Activated T-cell treated with anti-CD3 and anti-CD28 coated beads for 24 hours (primary cell): ENCODE results near the gene LAMB2.

Experiments
- DNase-seq: peaks from one replicate; pipeline ENCODE4 v3.0.0-alpha.2; 2020; ENCODE audit warnings: low read depth

LAMB2 gene

GRCh38 chr3:49121132-49121736, 11.6 kb downstream of the LAMB2 start:
- DNase-seq: no peak

DNA sequence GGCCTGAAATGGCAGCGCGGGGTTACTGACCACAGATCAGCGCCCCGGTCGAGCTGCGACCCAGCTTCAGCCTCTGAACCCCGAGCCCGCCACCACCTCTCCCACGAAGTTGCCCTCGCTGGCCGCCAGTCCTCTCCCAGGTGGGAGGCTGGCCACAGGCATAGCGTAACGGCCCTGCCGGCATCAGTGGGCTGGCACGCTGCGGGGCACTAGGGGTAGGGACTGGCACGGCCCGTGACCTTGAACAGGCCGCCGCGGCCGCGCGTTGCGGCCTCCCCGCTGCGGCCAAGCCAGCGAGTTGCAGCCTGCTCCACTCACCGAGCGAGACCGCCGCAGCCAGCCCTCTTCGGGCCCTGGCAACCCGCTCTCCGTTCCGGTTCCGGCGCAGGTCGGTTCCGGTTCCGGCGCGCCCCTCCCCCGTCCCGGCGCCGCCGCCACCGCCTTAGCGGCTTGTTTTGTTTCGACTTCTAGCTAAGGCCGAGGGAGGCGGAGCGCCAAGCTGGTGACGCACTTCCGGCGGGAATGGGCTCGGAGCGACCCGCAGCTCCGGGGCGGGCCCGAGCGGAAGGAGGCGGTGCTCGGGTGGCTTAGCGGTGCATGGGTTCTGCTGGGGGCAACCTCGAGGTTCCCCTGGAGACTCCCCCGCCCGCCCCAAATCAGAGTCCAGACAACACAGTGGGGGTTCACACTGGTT, 12.3 kb downstream of the LAMB2 start, which contains the start of gene USP19:
Gene USP19 (minus strand): TSS at position 386 of the 694 bp plus-strand sequence. CDS start 1,678 bp downstream, outside the sequence.
- peak; percentile 93 for DNase-seq

DNA sequence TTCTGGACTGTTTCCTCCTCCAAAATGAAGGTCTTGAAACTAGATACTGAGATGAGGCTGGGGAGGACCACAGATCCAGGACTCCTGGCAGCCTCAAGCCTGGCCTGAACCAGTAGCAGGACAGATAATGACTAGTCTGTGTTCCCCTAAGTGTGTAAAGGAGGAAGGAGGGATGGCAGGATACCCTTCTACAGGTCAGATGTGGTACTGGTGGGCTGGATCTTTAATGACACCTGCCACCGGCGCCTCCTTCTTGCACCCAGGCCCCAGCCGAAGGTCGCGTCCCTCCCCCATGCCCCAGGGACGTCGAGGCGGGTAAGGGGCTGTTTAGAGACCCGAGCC, 12.8 kb downstream of the LAMB2 start:
- DNase-seq: no peak

- no peak for DNase-seq
Measured at GRCh38 chr3:49119439-49119838, 13.4 kb downstream of the LAMB2 start.

DNA sequence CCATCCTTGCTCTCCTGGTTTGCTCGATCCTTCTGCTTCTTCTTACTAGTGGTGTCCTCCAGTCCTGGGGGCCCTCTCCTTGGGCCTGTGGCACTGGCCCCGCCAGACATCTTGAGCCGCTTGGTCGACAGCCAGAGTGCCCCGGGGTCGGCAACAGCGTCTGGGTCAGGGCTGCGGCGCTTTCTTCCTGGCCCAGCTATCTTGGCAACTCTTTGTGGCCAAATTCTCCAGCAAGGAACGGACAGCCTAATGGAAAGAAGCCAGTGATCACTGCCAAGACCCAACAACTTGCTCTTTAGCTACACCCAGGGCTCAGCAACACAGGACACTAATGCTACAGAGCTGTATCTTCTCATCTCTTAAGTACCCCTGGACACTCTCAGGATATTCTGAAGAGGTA, 13.8 kb downstream of the LAMB2 start:
- no peak for DNase-seq

- no peak for DNase-seq
Measured at GRCh38 chr3:49112262-49112661, 20.6 kb downstream of the LAMB2 start.

GRCh38 chr3:49111347-49111746, 21.5 kb downstream of the LAMB2 start:
- DNase-seq: no peak

DNA sequence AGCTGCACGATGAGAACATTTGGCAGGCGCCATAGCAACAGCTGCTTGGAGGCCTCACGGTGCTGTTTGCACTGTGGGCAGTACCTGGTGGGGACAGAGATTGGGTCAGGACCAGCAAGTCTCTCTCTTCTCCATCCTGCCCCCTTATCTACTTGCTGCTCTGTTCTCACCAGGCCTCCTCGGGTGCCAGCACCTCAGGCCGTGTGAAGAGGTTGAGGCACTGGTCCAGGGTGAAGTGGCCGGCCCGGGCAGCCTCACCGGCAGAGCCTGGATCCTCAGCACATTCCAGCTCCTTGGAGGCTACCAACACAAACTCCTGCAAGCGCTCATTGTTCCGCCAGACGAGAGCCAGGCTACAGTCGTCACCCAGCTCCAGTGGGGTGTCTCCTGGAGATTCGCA, 22.1 kb downstream of the LAMB2 start:
- DNase-seq: no peak

- no peak for DNase-seq
Measured at GRCh38 chr3:49108346-49108745, 24.5 kb downstream of the LAMB2 start.

- DNase-seq: peak; percentile 85
Measured at GRCh38 chr3:49104427-49105291, 28.2 kb downstream of the LAMB2 start, which contains the start of gene QARS1. Gene QARS1, minus strand, starts transcription at chr3:49104757. Its CDS starts 24 bp downstream, at chr3:49104733.

DNA sequence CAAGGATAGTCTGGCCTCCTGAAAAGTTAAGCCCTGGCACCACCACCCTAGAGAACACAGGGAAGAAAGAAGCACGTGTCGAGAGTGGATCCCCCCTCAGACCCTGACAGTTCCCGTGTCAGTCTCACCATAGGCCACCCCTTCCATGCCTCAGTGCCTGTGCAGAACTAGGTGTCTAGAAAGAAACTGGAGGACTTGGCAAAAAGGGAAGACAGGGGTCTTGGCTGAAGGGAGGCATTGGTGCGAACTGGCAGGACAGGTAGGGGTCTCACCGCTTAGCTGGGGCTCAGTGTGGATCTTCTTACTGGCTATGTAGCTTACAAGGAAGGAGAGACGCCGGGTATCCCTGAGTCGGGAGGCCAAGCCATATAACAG, 28.8 kb downstream of the LAMB2 start:
- no peak for DNase-seq

DNA sequence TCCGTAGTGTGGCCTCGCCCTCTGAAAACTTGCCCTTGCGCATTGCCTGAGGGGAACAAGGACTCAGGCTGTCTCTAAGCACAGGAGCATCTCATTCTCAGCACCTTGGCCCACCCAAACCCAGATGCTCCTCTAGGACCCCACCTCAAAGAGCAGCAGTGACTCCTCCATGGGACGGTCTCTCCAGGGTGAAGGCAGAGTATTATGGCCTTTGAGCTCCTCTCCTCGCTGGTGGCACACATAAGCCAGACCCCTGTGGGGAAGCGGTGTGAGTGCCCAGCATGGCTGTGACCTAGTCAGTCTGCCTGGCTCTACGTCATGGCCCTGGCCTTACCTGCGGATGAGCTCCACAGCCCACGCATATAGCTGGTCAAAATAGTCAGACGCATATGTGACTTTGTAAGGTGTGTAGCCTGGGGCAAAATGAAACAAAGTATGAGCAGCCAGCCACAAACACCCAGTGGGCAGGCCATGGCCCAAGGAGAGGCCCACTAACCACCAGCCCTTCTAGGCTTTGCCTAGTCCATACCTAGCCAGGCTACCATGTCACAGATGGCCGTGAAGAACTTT, 32.7 kb downstream of the LAMB2 start:
- DNase-seq: no peak

DNA sequence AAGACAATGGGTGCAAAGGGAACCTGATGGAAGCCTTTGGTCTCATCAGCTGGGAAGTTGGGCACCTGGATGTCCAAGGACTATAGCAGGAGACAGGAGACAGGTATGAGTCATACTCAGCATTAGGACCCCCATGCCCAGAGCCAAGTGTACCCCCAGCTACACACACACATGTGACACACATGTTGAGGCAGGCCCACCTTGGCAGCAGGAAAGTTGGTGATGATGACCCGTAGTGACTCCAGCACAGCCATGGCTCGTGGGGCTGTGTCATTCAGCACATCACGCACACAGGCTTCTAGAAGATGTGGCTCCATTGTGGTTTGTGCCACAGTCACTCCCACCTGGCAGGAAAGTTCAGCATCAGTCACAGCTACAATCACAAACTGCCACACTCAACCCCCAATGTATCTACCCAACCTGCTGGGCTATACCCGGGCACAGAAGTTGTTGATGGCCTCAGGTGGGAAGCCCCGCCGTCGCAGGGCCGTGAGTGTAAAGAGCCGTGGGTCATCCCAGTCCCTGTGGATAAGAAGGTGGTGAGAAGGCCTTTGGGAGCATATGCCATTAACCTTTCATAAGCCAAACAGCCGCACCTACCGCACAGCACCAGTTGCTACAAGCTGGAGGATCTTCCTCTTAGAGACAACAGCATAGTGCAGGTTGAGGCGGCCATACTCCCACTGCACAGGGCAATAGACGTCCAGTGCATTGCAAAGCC, 33.8 kb downstream of the LAMB2 start:
- no peak for DNase-seq

DNA sequence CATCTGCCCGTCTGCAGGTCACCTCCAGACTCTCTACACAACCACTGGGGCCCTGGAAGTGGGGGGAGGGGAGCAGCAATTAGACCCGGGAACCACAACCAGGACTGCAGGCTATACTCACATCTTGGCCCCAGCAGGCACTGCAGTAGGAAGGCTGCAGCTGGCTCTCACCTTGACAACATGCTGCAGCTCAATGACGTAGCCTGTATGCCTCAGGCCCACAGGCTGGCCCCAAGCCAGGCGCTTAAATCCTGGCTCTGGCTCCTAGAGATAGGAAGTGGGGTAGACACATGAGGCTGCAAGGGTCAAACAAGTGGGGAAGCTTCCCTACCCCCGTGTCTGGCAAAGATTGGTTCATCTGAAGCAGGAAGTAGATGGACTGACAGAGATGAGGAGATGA, 34.4 kb downstream of the LAMB2 start:
- DNase-seq: no peak

- peak; percentile 94 for DNase-seq
Measured at GRCh38 chr3:49093853-49094767, 38.7 kb downstream of the LAMB2 start, which contains the start of gene QRICH1. Gene QRICH1, minus strand, starts transcription at chr3:49094071. Its CDS starts 17,054 bp downstream, at chr3:49077017.

GRCh38 chr3:49092938-49093852, 39.7 kb downstream of the LAMB2 start:
- peak; percentile 77 for DNase-seq

DNA sequence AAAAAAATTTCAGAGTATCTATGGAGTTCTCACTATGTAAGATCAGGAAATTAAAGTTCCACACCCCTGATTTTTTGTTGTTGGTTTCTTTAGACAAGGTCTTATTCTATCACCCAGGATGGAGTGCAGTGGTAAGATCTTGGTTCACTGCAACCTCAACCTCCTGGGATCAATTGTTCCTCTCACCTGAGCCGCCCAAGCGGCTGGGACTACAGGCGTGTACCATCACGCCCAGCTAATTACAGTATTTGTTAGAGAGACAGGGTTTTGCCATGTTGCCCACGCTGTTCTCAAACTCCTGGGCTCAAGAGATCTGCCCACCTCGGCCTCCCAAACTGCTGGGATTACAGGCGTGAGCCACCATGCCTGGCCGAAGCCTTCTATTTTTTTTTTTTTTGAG, 51.4 kb downstream of the LAMB2 start:
- DNase-seq: no peak

- DNase-seq: no peak
Measured at GRCh38 chr3:49079270-49079669, 53.6 kb downstream of the LAMB2 start.

DNA sequence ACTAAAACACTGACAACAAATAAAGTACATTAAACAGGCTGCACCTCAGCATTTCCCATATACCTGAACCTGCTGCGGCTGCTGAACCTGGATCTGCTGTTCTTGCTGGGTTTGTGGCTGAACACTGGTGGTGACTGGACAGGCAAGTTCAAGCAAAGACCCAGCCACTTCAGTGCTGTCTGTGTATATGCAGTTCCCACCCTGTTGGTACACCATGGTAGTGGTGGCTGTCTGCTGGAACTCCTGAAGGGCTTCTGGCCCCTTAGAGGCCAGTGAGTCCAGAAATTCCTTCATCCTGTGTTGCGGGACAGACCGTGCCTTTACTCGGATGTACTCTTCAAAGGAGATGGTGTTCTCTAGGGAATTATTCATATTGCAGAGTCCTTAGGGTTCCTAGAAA, 56.2 kb downstream of the LAMB2 start:
- no peak for DNase-seq

- DNase-seq: no peak
Measured at GRCh38 chr3:49076116-49076515, 56.7 kb downstream of the LAMB2 start.
